RWPE1 (cell line): ENCODE results near the gene TTC5.
"Not testable (repeated sequence)": the region's sequence is repeated elsewhere in the genome, so short reads cannot be mapped to it uniquely, and the experiment has no call there.

Experiments used
- CTCF ChIA-PET: fragments of 350-600 bp; sonication (Branson Sonifier 250); formaldehyde crosslinking; extraction: SDS; loops from one replicate; lab custom pipeline; 2021; lab: Yijun Ruan, JAX
- POLR2A ChIA-PET: fragments of 400-600 bp; formaldehyde crosslinking; extraction: SDS; loops from one replicate; lab custom pipeline; 2020; ENCODE audit warnings: antibody characterized with exemption; ENCODE audit not compliant: low non-redundant PET; lab: Yijun Ruan, JAX
- DNase-seq: peaks from one replicate; pipeline ENCODE4 v3.0.0; 2012; ENCODE audit warnings: low spot score
- H3K27ac ChIP-seq: fragments of 450-650 bp; 2 replicates; pipeline ENCODE4 v1.5.1; 2017
- TF ChIP-seq, protein P1 (sequence below): fragments of 450-650 bp; conservative IDR thresholded peaks from 2 replicates; pipeline ENCODE4 v1.5.1; 2017; ENCODE audit warnings: low read depth, mild to moderate bottlenecking

TTC5 gene

DNA sequence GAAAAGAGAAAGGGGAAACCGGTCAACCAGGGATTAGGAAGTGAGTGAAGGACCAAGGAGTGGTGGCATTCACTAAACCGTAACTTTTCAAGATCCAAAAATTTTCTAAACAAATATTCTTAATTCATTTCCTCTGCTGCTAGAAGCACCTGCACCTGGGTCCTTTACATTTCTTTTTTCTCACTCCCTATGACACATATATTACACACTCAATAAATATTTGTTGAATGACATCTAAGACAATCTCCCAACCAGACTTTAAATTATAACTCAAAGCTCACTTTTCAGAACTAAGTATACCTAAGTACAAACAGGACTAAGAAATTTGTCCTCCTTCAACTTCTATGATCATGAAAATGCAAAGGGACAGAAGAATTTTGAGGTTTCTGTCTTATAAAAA is 11.1 kb downstream of the TTC5 start:
- POLR2A ChIA-PET: no interaction called here

DNA sequence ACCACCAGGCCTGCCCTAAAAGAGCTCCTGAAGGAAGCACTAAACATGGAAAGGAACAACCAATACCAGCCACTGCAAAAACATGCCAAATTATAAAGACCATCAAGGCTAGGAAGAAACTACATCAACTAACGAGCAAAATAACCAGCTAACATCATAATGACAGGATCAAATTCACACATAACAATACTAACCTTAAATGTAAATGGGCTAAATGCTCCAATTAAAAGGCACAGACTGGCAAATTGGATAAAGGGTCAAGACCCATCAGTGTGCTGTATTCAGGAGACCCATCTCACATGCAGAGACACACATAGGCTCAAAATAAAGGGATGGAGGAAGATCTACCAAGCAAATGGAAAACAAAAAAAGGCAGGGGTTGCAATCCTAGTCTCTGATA is 23.8 kb downstream of the TTC5 start:
- H3K27ac ChIP-seq, DNase-seq, POLR2A ChIA-PET, CTCF ChIA-PET: not testable (repeated sequence)

More for the DNA sequence above, 11.1 kb downstream of the TTC5 start:
- H3K27ac ChIP-seq: no peak overlapping the region
- DNase-seq: no peak
- CTCF ChIA-PET: interaction anchor here (0.6 kb wide), 2 partner anchors 49 to 121 kb away, joined by 3 read pairs; no protein-coding TSS in a partner anchor
- TF ChIP-seq, protein P1, sequence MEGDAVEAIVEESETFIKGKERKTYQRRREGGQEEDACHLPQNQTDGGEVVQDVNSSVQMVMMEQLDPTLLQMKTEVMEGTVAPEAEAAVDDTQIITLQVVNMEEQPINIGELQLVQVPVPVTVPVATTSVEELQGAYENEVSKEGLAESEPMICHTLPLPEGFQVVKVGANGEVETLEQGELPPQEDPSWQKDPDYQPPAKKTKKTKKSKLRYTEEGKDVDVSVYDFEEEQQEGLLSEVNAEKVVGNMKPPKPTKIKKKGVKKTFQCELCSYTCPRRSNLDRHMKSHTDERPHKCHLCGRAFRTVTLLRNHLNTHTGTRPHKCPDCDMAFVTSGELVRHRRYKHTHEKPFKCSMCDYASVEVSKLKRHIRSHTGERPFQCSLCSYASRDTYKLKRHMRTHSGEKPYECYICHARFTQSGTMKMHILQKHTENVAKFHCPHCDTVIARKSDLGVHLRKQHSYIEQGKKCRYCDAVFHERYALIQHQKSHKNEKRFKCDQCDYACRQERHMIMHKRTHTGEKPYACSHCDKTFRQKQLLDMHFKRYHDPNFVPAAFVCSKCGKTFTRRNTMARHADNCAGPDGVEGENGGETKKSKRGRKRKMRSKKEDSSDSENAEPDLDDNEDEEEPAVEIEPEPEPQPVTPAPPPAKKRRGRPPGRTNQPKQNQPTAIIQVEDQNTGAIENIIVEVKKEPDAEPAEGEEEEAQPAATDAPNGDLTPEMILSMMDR: no peak

DNA sequence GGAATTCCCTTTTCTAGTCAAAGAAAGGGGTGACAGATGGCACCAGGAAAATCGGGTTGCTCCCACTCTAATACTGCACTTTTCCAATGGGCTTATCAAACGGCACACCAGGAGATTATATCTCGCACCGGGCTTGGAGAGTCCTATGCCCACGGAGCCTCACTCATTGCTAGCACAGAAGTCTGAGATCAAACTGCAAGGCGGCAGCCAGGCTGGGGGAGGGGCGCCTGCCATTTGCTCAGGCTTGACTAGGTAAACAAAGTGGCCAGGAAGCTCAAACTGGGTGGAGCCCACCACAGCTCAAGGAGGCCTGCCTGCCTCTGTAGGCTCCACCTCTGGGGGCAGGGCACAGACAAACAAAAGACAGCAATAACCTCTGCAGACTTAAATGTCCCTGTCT is 25.5 kb downstream of the TTC5 start:
- CTCF ChIA-PET, DNase-seq, POLR2A ChIA-PET, H3K27ac ChIP-seq: not testable (repeated sequence)

DNA sequence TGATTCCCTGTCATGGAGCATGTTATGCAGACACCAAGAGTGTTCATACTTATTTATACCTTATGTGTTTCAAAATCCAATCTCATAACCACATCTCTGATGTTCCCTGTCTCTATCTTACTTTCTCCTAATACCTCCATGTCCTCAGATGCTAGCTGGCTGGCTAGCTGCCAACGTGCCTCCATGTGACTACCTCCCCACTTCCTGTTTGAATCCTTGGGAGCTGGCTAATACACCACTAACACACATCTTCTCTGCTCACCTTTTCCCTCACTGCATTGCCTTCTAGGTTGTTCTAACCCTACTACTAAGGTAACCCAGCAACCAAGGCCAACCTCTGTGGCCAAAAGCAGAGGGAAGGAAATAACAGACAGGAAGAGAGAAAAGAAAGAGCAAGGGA is 27.3 kb downstream of the TTC5 start:
- TF ChIP-seq, protein P1: no peak
- H3K27ac ChIP-seq: no peak overlapping the region
- DNase-seq: peak; percentile 9
- ChIA-PET CTCF (no interaction called here), POLR2A (interaction anchor here (0.7 kb wide), 1 partner anchor 65 kb away, joined by 3 read pairs; no protein-coding TSS in a partner anchor)

DNA sequence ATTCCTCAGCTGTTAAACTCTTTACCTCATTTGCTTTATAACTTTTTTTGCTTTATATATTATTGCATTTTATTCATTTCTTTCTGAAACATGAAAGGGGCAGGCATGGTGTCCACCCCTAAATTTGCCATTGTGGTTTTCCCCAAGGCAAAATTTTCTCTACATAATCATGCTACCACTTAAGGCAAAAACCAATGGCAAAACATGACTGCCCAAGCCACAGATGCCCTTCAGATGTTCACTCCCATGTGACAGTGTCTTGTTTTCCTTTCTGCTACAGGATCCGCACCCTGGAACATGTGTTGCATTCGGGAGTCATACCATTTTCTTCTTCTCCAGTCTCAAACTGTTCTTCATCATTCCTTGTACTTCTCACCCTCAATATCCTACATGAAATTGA is 28.3 kb downstream of the TTC5 start:
- TF ChIP-seq, protein P1: no peak
- DNase-seq: no peak
- CTCF ChIA-PET: no interaction called here
- H3K27ac ChIP-seq: no peak overlapping the region
- POLR2A ChIA-PET: no interaction called here

DNA sequence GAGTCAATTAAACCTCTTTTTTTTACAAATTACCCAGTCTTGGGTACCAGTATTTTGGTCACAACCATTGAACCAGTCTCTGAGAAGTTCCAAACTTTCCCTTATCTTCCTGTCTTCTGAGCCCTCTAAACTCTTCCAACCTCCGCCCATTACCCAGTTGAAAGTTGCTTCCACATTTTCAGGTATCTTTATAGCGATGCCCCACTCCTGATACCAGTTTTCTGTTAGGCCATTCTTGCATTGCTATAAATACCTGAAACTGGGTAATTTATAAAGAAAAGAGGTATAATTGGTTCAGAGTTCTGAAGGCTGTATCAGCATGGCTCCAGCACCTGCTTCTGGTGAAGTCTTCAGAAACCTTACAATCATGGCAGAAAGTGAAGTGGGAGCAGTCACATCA is 31.7 kb downstream of the TTC5 start:
- DNase-seq: no peak
- ChIA-PET POLR2A (no interaction called here), CTCF (no interaction called here)
- no peak overlapping the region for H3K27ac ChIP-seq
- TF ChIP-seq, protein P1: no peak

DNA sequence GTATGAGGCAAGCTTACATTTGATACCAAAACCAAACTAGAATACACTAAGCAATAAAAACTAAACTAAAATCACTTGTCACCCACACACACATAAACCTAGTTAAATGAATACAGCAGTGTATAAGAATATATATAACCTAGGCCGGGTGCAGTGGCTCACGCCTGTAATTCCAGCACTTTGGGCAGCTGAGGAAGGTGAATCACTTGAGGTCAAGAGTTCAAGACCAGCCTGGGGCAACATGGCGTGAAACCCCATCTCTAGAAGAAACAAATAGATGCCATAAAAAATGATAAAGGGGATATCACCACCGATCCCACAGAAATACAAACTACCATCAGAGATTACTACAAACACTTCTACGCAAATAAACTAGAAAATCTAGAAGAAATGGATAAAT is 41.4 kb downstream of the TTC5 start:
- CTCF ChIA-PET, H3K27ac ChIP-seq, DNase-seq, POLR2A ChIA-PET: not testable (repeated sequence)

DNA sequence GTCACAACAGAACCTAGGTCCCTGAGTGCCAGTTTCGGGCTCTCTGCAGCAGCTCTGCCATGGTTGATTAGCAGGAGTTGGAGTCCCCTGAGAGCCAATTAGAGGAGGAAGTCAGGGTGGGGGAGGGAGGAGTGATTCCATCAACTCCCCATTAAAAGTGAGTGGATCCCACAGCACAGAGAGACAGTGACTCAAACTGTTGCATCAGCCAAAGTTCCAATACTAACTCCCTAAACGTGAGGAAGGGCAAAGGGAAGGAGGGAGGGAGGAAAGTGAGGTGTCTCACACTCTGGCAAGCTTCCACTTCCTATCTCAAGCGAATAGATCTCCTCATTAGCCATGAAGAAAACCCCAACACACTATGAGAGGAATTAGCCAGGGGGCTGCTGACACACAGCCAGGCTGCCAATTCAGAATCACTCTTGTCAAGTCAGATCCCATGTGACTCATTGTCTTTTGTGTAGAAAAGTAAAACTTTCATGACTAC is 43.1 kb downstream of the TTC5 start:
- ChIA-PET CTCF (no interaction called here), POLR2A (no interaction called here)
- peak overlapping the region; percentile 73 for H3K27ac ChIP-seq
- peak; percentile 83 for DNase-seq
- TF ChIP-seq, protein P1: no peak
